Measurements from ENCODE around the gene SEMA3E. TPM values are rescaled to one million over a fixed set of nuclear protein-coding genes. Genes with fewer than 3 reads are reported as not detected.

SEMA3E gene
- total RNA-seq, 1 experiment from 2014 or later, result 2.5 TPM

DNA sequence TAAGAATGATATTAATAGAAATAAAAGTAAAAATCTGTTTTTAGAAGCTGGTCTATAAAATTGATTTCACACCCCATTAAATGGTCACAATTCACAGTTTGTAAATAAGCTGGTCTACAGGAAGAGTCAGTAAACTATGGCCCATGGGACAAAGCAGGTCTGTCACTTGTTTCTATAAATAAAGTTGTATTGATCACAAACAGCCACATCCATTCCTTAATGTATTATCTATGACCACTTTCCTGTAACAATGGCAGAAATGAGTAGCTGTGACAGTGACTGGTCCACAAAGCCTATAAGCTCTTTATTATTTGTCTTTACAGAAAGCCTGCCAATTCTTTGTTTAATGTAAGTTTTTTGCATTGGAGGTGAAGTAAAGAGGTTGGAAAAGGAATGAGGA lies 114.5 kb downstream of the SEMA3E start (continued):
- TF ChIP-seq ZNF423 (CRISPR knock-in tag; IDR thresholded peaks at IDR 0.05) (no peak), ZNF263 (CRISPR knock-in tag; IDR thresholded peaks at IDR 0.05; ENCODE audit: low read depth) (no peak)

- TF ChIP-seq, protein P1, sequence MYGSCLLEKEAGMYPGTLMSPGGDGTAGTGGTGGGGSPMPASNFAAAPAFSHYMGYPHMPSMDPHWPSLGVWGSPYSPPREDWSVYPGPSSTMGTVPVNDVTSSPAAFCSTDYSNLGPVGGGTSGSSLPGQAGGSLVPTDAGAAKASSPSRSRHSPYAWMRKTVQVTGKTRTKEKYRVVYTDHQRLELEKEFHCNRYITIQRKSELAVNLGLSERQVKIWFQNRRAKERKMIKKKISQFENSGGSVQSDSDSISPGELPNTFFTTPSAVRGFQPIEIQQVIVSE (CRISPR knock-in tag; IDR thresholded peaks at IDR 0.05; ENCODE audit: borderline replicate concordance), result no peak
- no peak overlapping the region for H3K27ac Mint-ChIP-seq
- no peaks in the 10 kb centered on the region for H3K4me1 Mint-ChIP-seq
- no peak for DNase-seq (ENCODE audit: low spot score)
- no peaks in the 10 kb centered on the region for H3K9me3 Mint-ChIP-seq
- ChIA-PET POLR2A (no interaction called here), CTCF (no interaction called here)
- no peak overlapping the region for H3K4me3 Mint-ChIP-seq
- ATAC-seq, result no peak
- H3K36me3 Mint-ChIP-seq, result no peaks in the 10 kb centered on the region
- H3K27me3 Mint-ChIP-seq (ENCODE audit: low read depth), result no peaks in the 10 kb centered on the region
Measured at GRCh38 chr7:83532219-83532618, 116.7 kb downstream of the SEMA3E start.

DNA sequence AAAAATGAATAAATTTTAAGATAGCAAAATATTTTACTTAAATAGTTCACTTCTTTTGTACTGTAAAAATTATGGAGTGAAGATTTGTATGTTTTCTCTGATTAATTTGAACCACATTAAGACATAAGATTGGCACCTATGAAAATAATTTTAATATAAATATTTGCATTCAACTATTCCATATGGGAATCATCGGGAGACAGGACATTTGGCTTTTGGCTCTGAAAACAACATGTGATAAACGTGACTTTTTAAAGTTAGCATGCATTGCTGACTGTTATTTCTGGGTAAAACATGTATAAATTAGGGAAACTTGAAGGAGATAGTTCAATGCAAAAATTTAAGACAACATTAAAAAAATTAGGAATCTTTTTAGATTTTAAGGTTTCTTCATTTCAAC lies 117.2 kb downstream of the SEMA3E start:
- ATAC-seq, result no peak
- Mint-ChIP-seq H3K36me3 (no peaks in the 10 kb centered on the region), H3K4me3 (no peak overlapping the region), H3K27me3 (ENCODE audit: low read depth) (no peaks in the 10 kb centered on the region), H3K9me3 (no peaks in the 10 kb centered on the region), H3K27ac (no peak overlapping the region), H3K4me1 (no peaks in the 10 kb centered on the region)
- ChIA-PET CTCF (no interaction called here), POLR2A (no interaction called here)
- TF ChIP-seq HMGA2 (CRISPR knock-in tag; IDR thresholded peaks at IDR 0.05), result no peak
- TF ChIP-seq RORB (CRISPR knock-in tag; IDR thresholded peaks at IDR 0.05), result no peak
- TF ChIP-seq OVOL2 (CRISPR knock-in tag; IDR thresholded peaks at IDR 0.05; ENCODE audit: borderline replicate concordance), result no peak
- TF ChIP-seq, protein P2, sequence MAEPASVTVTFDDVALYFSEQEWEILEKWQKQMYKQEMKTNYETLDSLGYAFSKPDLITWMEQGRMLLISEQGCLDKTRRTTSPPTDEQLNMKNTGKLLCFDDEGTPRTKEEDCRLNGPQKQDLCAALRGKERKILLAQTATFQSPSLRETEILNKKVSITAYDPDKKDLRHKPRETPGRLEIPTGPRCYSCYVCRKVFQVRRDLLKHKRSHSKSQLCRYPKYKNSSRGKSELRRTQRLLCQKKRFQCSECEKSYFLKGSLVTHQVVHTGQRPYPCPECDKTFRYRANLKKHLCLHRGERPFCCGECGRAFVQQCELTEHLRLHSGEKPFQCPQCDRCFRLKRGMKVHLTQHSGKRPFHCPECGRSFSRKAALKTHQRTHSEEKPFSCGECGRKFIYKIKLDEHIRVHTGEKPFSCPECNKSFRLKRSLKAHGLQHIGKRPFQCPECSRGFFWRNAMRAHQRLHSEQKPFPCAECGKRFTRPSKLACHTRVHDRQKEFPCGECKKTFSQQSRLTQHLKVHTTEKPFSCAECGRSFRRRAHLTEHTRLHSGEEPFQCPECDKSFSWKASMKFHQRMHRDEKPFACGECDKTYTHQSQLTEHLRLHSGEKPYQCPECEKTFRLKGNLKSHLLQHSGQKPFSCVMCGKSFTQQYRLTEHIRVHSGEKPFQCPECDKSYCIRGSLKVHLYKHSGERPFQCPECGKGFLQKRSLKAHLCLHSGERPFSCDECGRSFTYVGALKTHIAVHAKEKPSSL (CRISPR knock-in tag; conservative IDR thresholded peaks at IDR 0.05), result no peak
- TF ChIP-seq TEAD1 (CRISPR knock-in tag; IDR thresholded peaks at IDR 0.05), result no peak
- no peak for TF ChIP-seq ZNF671 (CRISPR knock-in tag; IDR thresholded peaks at IDR 0.05)
- TF ChIP-seq ZNF396 (CRISPR knock-in tag; IDR thresholded peaks at IDR 0.05; ENCODE audit: borderline replicate concordance), result no peak
- TF ChIP-seq ZNF423 (CRISPR knock-in tag; IDR thresholded peaks at IDR 0.05), result no peak
- TF ChIP-seq, protein P3, sequence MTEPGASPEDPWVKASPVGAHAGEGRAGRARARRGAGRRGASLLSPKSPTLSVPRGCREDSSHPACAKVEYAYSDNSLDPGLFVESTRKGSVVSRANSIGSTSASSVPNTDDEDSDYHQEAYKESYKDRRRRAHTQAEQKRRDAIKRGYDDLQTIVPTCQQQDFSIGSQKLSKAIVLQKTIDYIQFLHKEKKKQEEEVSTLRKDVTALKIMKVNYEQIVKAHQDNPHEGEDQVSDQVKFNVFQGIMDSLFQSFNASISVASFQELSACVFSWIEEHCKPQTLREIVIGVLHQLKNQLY (CRISPR knock-in tag; IDR thresholded peaks at IDR 0.05), result no peak
- no peak for TF ChIP-seq FOXK1 (CRISPR knock-in tag; IDR thresholded peaks at IDR 0.05)
- TF ChIP-seq, protein P4, sequence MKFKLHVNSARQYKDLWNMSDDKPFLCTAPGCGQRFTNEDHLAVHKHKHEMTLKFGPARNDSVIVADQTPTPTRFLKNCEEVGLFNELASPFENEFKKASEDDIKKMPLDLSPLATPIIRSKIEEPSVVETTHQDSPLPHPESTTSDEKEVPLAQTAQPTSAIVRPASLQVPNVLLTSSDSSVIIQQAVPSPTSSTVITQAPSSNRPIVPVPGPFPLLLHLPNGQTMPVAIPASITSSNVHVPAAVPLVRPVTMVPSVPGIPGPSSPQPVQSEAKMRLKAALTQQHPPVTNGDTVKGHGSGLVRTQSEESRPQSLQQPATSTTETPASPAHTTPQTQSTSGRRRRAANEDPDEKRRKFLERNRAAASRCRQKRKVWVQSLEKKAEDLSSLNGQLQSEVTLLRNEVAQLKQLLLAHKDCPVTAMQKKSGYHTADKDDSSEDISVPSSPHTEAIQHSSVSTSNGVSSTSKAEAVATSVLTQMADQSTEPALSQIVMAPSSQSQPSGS (CRISPR knock-in tag; IDR thresholded peaks at IDR 0.05; ENCODE audit: borderline replicate concordance, low read depth), result no peak
- TF ChIP-seq JAZF1 (CRISPR knock-in tag; IDR thresholded peaks at IDR 0.05), result no peak
- TF ChIP-seq, protein P5, sequence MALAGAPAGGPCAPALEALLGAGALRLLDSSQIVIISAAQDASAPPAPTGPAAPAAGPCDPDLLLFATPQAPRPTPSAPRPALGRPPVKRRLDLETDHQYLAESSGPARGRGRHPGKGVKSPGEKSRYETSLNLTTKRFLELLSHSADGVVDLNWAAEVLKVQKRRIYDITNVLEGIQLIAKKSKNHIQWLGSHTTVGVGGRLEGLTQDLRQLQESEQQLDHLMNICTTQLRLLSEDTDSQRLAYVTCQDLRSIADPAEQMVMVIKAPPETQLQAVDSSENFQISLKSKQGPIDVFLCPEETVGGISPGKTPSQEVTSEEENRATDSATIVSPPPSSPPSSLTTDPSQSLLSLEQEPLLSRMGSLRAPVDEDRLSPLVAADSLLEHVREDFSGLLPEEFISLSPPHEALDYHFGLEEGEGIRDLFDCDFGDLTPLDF (CRISPR knock-in tag; IDR thresholded peaks at IDR 0.05), result no peak
- no peak for TF ChIP-seq ETV6 (CRISPR knock-in tag; IDR thresholded peaks at IDR 0.05)
- no peak for TF ChIP-seq ZNF138 (CRISPR knock-in tag; conservative IDR thresholded peaks at IDR 0.05)
- TF ChIP-seq NR1H2 (CRISPR knock-in tag; IDR thresholded peaks at IDR 0.05), result no peak
- no peak for TF ChIP-seq ESRRA (CRISPR knock-in tag; IDR thresholded peaks at IDR 0.05; ENCODE audit: borderline replicate concordance)
- no peak for TF ChIP-seq ZMAT4 (CRISPR knock-in tag; IDR thresholded peaks at IDR 0.05)
- DNase-seq (ENCODE audit: low spot score), result no peak
